ENCODE results near the gene FETUB. TPM values are rescaled to one million over a fixed set of nuclear protein-coding genes. Genes with fewer than 3 reads are reported as not detected.

The FETUB gene
- total RNA-seq, 1 experiment from 2014 or later = not detected

DNA sequence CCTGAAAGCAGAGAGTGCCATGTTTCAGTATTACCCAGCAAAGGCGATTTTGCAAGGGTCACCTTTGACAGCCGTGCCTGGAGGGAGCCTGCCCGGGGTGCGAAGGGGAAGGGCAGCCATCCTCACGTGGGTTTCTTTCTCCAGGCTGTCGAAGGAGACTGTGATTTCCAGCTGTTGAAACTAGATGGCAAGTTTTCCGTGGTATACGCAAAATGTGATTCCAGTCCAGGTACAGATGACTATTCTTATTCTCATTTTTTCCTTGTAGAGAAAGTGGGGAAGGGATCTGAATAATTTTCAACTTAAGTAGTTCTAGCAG lies 23.9 kb upstream of the FETUB start:
- ChIA-PET CTCF (interaction anchor here (0.9 to 2.9 kb wide), 12 partner anchors 19 to 374 kb away, joined by 4 to 16 read pairs (median 10); no protein-coding TSS in a partner anchor), POLR2A (ENCODE audit: unreplicated experiment) (interaction anchor here (0.5 to 0.9 kb wide), 5 partner anchors 26 to 174 kb away, joined by 3 to 9 read pairs (median 3); no protein-coding TSS in a partner anchor)
- no peaks in the 10 kb centered on the region for H3K9me2 ChIP-seq (ENCODE audit: insufficient read depth)
- peak overlapping the region; percentile 68; the same call in 1 of the 2 replicates for H3K4me2 ChIP-seq
- intact Hi-C loops (cut with micrococcal nuclease; ENCODE audit: unreplicated experiment) = loop anchor here (2.0 to 10.0 kb wide), 6 partner anchors 29 to 1099 kb away; partner anchors contain the start of genes RFC4 and ST6GAL1
- TF ChIP-seq, protein P1, sequence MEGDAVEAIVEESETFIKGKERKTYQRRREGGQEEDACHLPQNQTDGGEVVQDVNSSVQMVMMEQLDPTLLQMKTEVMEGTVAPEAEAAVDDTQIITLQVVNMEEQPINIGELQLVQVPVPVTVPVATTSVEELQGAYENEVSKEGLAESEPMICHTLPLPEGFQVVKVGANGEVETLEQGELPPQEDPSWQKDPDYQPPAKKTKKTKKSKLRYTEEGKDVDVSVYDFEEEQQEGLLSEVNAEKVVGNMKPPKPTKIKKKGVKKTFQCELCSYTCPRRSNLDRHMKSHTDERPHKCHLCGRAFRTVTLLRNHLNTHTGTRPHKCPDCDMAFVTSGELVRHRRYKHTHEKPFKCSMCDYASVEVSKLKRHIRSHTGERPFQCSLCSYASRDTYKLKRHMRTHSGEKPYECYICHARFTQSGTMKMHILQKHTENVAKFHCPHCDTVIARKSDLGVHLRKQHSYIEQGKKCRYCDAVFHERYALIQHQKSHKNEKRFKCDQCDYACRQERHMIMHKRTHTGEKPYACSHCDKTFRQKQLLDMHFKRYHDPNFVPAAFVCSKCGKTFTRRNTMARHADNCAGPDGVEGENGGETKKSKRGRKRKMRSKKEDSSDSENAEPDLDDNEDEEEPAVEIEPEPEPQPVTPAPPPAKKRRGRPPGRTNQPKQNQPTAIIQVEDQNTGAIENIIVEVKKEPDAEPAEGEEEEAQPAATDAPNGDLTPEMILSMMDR (conservative IDR thresholded peaks at IDR 0.05) = no peak
- TF ChIP-seq EZH2 (IDR thresholded peaks at IDR 0.05; ENCODE audit: low read depth) = no peak
- no peaks in the 10 kb centered on the region for H3K79me2 ChIP-seq (ENCODE audit: low read depth)
- no peaks in the 10 kb centered on the region for H4K20me1 ChIP-seq (ENCODE audit: insufficient read depth)
- no peaks in the 10 kb centered on the region for H3K9me3 ChIP-seq (ENCODE audit: insufficient read depth, low read depth)
- no TSS peak for BruUV-seq (replicated peaks)
- H3K27ac ChIP-seq = no peak overlapping the region
- no peaks in the 10 kb centered on the region for H3K36me3 ChIP-seq (ENCODE audit: low read depth)
- no peak for DNase-seq
- H3F3A ChIP-seq (ENCODE audit: insufficient read depth, low read depth) = peaks cover 10% of the 10 kb centered on the region; the same call in 1 of the 2 replicates
- peaks cover 16% of the 10 kb centered on the region for H3K4me1 ChIP-seq (replicated peaks; ENCODE audit: insufficient read depth)
- H3K27me3 ChIP-seq (ENCODE audit: insufficient read depth, low read depth) = no peaks in the 10 kb centered on the region
- H2AFZ ChIP-seq = no peak overlapping the region
- H3K4me3 ChIP-seq = no peak overlapping the region

- Histone ChIP-seq H3K9me3 (ENCODE audit: insufficient read depth, low read depth) (no peaks in the 10 kb centered on the region), H3K4me2 (peak overlapping the region; percentile 68), H3K79me2 (ENCODE audit: low read depth) (no peaks in the 10 kb centered on the region), H3K4me1 (replicated peaks; ENCODE audit: insufficient read depth) (peaks cover 16% of the 10 kb centered on the region), H3K27me3 (ENCODE audit: insufficient read depth, low read depth) (no peaks in the 10 kb centered on the region), H3K9me2 (ENCODE audit: insufficient read depth) (no peaks in the 10 kb centered on the region), H3K27ac (no peak overlapping the region), H3K4me3 (peak overlapping the region; percentile 12; the same call in 1 of the 2 replicates), H2AFZ (peak overlapping the region; percentile 31), H4K20me1 (ENCODE audit: insufficient read depth) (no peaks in the 10 kb centered on the region), H3K36me3 (ENCODE audit: low read depth) (no peaks in the 10 kb centered on the region), H3F3A (ENCODE audit: insufficient read depth, low read depth) (peaks cover 10% of the 10 kb centered on the region; the same call in 1 of the 2 replicates)
- intact Hi-C loops (cut with micrococcal nuclease; ENCODE audit: unreplicated experiment) = loop anchor here (1.0 to 10.0 kb wide), 14 partner anchors 27 to 1098 kb away; partner anchors contain the start of genes DNAJB11, EIF4A2, RFC4 and ST6GAL1
- CTCF ChIA-PET = interaction anchor here (0.5 to 2.9 kb wide), 27 partner anchors 20 to 579 kb away, joined by 3 to 16 read pairs (median 5); partner anchors contain the start of genes DNAJB11, EIF4A2 and TBCCD1
- peak; percentile 99 to 100 for DNase-seq
- no TSS peak for BruUV-seq (replicated peaks)
- TF ChIP-seq EZH2 (IDR thresholded peaks at IDR 0.05; ENCODE audit: low read depth) = no peak
- TF ChIP-seq, protein P1 (conservative IDR thresholded peaks at IDR 0.05) = peak; percentile 99
- POLR2A ChIA-PET (ENCODE audit: unreplicated experiment) = interaction anchor here (0.5 to 1.6 kb wide), 10 partner anchors 20 to 347 kb away, joined by 3 to 9 read pairs (median 6); partner anchors contain the start of genes DNAJB11, EIF4A2 and KNG1
Observed at GRCh38 chr3:186617036-186617946, 22.9 kb upstream of the FETUB start.

- intact Hi-C loops (cut with micrococcal nuclease; ENCODE audit: unreplicated experiment) = loop anchor here (5.0 to 10.0 kb wide), 3 partner anchors 189 to 1096 kb away; partner anchors contain the start of genes RFC4 and ST6GAL1
- Histone ChIP-seq H3K27ac (no peak overlapping the region), H4K20me1 (ENCODE audit: insufficient read depth) (no peaks in the 10 kb centered on the region), H3K9me3 (ENCODE audit: insufficient read depth, low read depth) (no peaks in the 10 kb centered on the region), H3K9me2 (ENCODE audit: insufficient read depth) (0 out of 2 replicates have a peak, but pooled peaks cover under 1% of the 10 kb centered on the region), H3K27me3 (ENCODE audit: insufficient read depth, low read depth) (no peaks in the 10 kb centered on the region), H3K4me2 (no peak overlapping the region), H3K79me2 (ENCODE audit: low read depth) (no peaks in the 10 kb centered on the region), H3F3A (ENCODE audit: insufficient read depth, low read depth) (peaks cover 10% of the 10 kb centered on the region; the same call in 1 of the 2 replicates), H3K4me3 (no peak overlapping the region), H2AFZ (no peak overlapping the region), H3K4me1 (replicated peaks; ENCODE audit: insufficient read depth) (peaks cover 16% of the 10 kb centered on the region), H3K36me3 (ENCODE audit: low read depth) (no peaks in the 10 kb centered on the region)
- ChIA-PET POLR2A (ENCODE audit: unreplicated experiment) (no interaction called here), CTCF (interaction anchor here (0.5 to 1.8 kb wide), 4 partner anchors 48 to 677 kb away, joined by 3 to 6 read pairs (median 5); partner anchors contain the start of genes DNAJB11 and EIF4A2)
- BruUV-seq (replicated peaks) = no TSS peak
- no peak for TF ChIP-seq EZH2 (IDR thresholded peaks at IDR 0.05; ENCODE audit: low read depth)
- TF ChIP-seq, protein P1 (conservative IDR thresholded peaks at IDR 0.05) = no peak
- DNase-seq = no peak
Observed at GRCh38 chr3:186618318-186618938, 21.8 kb upstream of the FETUB start.

Measured in PC-9 (cell line).